ENCODE results near the gene UBL3. TPM values are rescaled to one million over a fixed set of nuclear protein-coding genes. Genes with fewer than 3 reads are reported as not detected.

UBL3 gene
- total and polyA plus RNA-seq, 2 of the 8 experiments (the other 6 are each of a cell fraction or from before 2014, with no cell fraction given): 5.3 to 16.1 TPM

DNA sequence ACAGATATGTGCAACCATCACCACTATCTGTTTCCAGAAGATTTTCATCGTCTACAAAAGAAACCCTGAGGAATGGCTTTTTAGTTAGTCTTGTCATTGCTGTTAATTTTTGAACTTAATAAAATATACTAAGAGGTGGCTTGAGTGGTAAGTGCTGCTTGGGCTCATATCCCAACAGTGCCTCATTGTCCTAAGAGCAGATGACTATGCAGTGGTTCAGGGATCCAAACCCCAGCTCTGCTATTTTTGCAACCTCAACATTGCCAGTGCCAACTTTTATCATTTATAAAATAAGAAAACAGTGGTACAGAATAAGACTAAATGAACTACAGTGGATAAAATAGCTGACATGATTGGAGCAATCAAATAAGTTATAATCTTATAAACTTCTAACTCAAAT, 131.7 kb downstream of the UBL3 start:
- Histone ChIP-seq H3K23ac (ENCODE audit: insufficient read length) (no peak overlapping the region), H2BK5ac (ENCODE audit: low read depth, low read length) (no peak overlapping the region), H3K27me3 (replicated peaks in 1 of 4; ENCODE audit: control insufficient read depth in 3 of 4, extremely low read depth in 1 of 4, insufficient read depth in 3 of 4, low read length in 3 of 4) (no peaks in the 10 kb centered on the region; a peak in 1 of 7 replicates), H4K5ac (ENCODE audit: insufficient read length, low read depth, low read length) (no peak overlapping the region), H3K56ac (replicated peaks; ENCODE audit: insufficient read length, low read depth, low read length) (no peak overlapping the region), H2AK5ac (ENCODE audit: low read depth, low read length) (no peak overlapping the region), H3K23me2 (ENCODE audit: low read depth, low read length) (no peaks in the 10 kb centered on the region), H3K14ac (ENCODE audit: insufficient read length) (no peak overlapping the region), H3K79me2 (ENCODE audit: control insufficient read depth in 1 of 2, insufficient read depth in 2 of 2, low read length in 2 of 2) (no peaks in the 10 kb centered on the region), H3K9ac (replicated peaks in 1 of 4; ENCODE audit: extremely low read depth in 1 of 4, low read depth in 3 of 4, low read length in 3 of 4) (no peak overlapping the region), H2AFZ (ENCODE audit: low read length) (no peak overlapping the region), H3K27ac (ENCODE audit: low read depth, low read length) (no peak overlapping the region), H4K8ac (ENCODE audit: extremely low read depth, insufficient read depth, low read length) (no peak overlapping the region), H3K36me3 (ENCODE audit: control insufficient read depth in 2 of 4, insufficient read depth in 4 of 4, low read length in 3 of 4) (no peaks in the 10 kb centered on the region), H2BK15ac (ENCODE audit: low read length) (no peak overlapping the region), H3K4ac (replicated peaks; ENCODE audit: insufficient read length, low read depth, low read length) (no peak overlapping the region), H2BK12ac (ENCODE audit: low read depth, low read length) (no peak overlapping the region), H2BK120ac (replicated peaks; ENCODE audit: low read depth, low read length) (no peak overlapping the region), H3K18ac (ENCODE audit: extremely low read depth, low read length) (no peak overlapping the region), H2BK20ac (ENCODE audit: low read length) (no peak overlapping the region), H3K4me1 (replicated peaks in 1 of 4; ENCODE audit: control insufficient read depth in 3 of 4, insufficient read depth in 4 of 4, low read length in 3 of 4) (peaks cover 0 to 11% (median 3%) of the 10 kb centered on the region in 4 experiments; a peak in 2 of 7 replicates), H3K4me2 (ENCODE audit: insufficient read depth in 1 of 2, low read depth in 2 of 2, low read length in 2 of 2) (no peak overlapping the region), H4K91ac (replicated peaks; ENCODE audit: insufficient read length, low read length) (no peak overlapping the region), H3K9me3 (ENCODE audit: insufficient read depth in 2 of 2, low read depth in 1 of 2, low read length in 1 of 2) (peaks cover 0 to 4% of the 10 kb centered on the region in 2 experiments; a peak in 1 of 4 replicates), H3K4me3 (ENCODE audit: extremely low read depth in 1 of 4, insufficient read depth in 2 of 4, low read depth in 3 of 4, low read length in 4 of 4) (no peak overlapping the region), H3K79me1 (ENCODE audit: low read depth, low read length) (no peaks in the 10 kb centered on the region), H4K20me1 (replicated peaks in 1 of 2; ENCODE audit: control insufficient read depth in 1 of 2, insufficient read depth in 2 of 2, low read length in 2 of 2) (no peaks in the 10 kb centered on the region)
- TF ChIP-seq BRCA1 (IDR thresholded peaks at IDR 0.05; ENCODE audit: low read depth, low read length) (no peak), SIX5 (IDR thresholded peaks at IDR 0.05; ENCODE audit: low read depth, low read length) (no peak), FOSL1 (IDR thresholded peaks at IDR 0.05; ENCODE audit: insufficient read depth, low read depth, low read length) (no peak), ZNF274 (IDR thresholded peaks at IDR 0.05; ENCODE audit: borderline replicate concordance, extremely low read depth, low read length) (no peak), MAFK (IDR thresholded peaks at IDR 0.05; ENCODE audit: low read depth, low read length) (no peak), GABPA (IDR thresholded peaks at IDR 0.05; ENCODE audit: borderline replicate concordance, insufficient read depth, low read length) (no peak), SP4 (IDR thresholded peaks at IDR 0.05; ENCODE audit: low read length) (no peak), PHF8 (conservative IDR thresholded peaks at IDR 0.05; ENCODE audit: low read depth, low read length) (no peak), KDM5A (IDR thresholded peaks at IDR 0.05; ENCODE audit: low read length) (no peak)
- DNase-seq (ENCODE audit: low read depth in 1 of 2, low spot score in 2 of 2): no peak
- no peak for FAIRE-seq
- CTCF ChIA-PET (ENCODE audit: partially characterized antibody): no interaction called here
- POLR2A ChIA-PET (ENCODE audit: partially characterized antibody): no interaction called here
- WGBS, 2 experiments (ENCODE audit: extremely low coverage in 1 of 2, insufficient coverage in 1 of 2, insufficient read length in 1 of 2, insufficient replicate concordance in 2 of 2, low coverage in 1 of 2, low lambda C conversion rate in 2 of 2, missing lambda C conversion rate in 1 of 2): 82% methylated on average over 1 of the region's 1 CpG; no CpG with 5 or more reads in 1 of the 2 experiments
